GM12801 (cell line): ENCODE results near the gene HYLS1.

Experiments
- TF ChIP-seq, protein P1 (sequence below): IDR thresholded peaks from one replicate; pipeline ENCODE4 v1.5.1; 2011; ENCODE audit warnings: control low read depth; ENCODE audit not compliant: insufficient read length; ENCODE audit errors: extremely low read depth

HYLS1 gene

DNA sequence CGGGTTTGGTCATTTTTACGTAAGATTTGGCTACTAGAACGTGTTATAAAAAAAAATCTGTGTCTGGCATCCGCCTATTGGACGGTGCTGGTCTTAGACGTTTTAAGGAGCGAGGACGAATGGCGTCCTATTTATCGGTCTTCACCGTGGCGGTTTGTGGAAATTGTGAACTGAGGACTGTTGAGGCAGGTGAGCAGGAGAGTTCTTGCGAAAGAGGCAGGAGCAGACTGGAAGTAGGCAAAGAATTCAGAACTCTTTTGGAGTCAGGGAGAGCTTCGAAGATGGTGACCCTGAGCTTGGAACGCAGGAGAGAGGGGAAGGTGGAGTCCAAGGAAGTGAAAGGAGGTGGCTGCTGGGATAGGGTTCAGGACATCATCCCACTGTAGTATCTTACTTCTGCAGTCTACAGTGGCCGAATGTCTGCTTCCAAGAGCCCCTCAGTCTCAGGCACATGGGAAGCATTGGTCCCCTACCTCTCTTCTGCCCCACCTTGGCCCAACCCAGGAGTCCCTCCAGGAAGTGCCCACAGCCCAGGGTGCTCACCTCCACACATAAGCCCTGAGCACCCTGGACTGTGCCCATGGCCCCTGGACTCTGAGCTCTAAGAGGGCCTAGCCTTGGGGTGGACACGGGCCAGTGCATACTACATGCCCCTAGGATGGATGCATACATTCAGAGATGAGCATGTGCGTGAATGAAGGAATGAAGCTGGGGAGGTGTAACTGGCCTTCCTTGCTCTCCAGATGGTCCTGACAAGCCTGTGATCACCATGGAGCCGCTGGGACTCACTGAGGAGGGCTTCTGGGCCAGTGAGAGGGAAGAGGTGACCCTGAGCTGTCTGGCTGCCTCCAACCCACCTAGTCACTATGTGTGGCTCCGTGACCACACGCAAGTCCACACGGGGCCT is 62.1 kb downstream of the HYLS1 start:
- TF ChIP-seq, protein P1, sequence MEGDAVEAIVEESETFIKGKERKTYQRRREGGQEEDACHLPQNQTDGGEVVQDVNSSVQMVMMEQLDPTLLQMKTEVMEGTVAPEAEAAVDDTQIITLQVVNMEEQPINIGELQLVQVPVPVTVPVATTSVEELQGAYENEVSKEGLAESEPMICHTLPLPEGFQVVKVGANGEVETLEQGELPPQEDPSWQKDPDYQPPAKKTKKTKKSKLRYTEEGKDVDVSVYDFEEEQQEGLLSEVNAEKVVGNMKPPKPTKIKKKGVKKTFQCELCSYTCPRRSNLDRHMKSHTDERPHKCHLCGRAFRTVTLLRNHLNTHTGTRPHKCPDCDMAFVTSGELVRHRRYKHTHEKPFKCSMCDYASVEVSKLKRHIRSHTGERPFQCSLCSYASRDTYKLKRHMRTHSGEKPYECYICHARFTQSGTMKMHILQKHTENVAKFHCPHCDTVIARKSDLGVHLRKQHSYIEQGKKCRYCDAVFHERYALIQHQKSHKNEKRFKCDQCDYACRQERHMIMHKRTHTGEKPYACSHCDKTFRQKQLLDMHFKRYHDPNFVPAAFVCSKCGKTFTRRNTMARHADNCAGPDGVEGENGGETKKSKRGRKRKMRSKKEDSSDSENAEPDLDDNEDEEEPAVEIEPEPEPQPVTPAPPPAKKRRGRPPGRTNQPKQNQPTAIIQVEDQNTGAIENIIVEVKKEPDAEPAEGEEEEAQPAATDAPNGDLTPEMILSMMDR, result no peak

DNA sequence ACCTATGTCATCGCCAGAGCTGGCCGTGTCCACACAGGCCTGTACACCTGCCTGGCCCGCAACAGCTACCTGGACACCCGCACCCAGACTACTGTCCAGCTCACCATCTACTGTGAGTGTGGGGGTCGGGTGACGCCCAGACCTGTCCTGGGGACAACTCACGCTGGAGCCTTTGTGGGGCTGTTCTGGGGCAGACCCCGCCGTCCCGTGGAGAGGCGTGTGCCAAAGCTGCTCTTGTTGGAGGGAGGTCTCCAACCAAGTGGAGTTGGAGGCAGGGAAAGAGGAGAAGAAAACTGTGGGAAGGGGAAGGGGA is 62.7 kb downstream of the HYLS1 start:
- TF ChIP-seq, protein P1, result no peak
